H9 (cell line): ENCODE results near the gene UST. TPM values are rescaled to one million over a fixed set of nuclear protein-coding genes. Genes with fewer than 3 reads are reported as not detected.

Source experiments
- DNase-seq: peaks from one replicate; pipeline ENCODE4 v3.0.0-alpha.2; 2017
- H2AFZ ChIP-seq: one replicate; pipeline ENCODE4 v1.6.1; 2013; ENCODE audit warnings: mild to moderate bottlenecking, low read length, control low read depth, moderate library complexity
- H2AK5ac ChIP-seq: 2 replicates; pipeline ENCODE4 v1.6.1; 2013; ENCODE audit warnings: low read length, control low read depth, mixed read lengths; ENCODE audit not compliant: insufficient read length
- H2BK120ac ChIP-seq: one replicate; pipeline ENCODE4 v1.6.1; 2013; ENCODE audit warnings: low read depth, mild to moderate bottlenecking, low read length, control low read depth, inconsistent platforms; ENCODE audit not compliant: poor library complexity, severe bottlenecking
- H2BK12ac ChIP-seq: 2 replicates; pipeline ENCODE4 v1.6.1; 2013; ENCODE audit warnings: low read length, control low read depth, mixed read lengths, low read depth; ENCODE audit not compliant: insufficient read length
- H2BK15ac ChIP-seq: 2 replicates; pipeline ENCODE4 v1.6.1; 2013; ENCODE audit warnings: low read depth, low read length, control low read depth
- H2BK20ac ChIP-seq: one replicate; pipeline ENCODE4 v1.6.1; 2013; ENCODE audit warnings: low read depth, mild to moderate bottlenecking, low read length, control low read depth, inconsistent platforms; ENCODE audit not compliant: poor library complexity, severe bottlenecking
- H2BK5ac ChIP-seq: 2 replicates; pipeline ENCODE4 v1.6.1; 2013; ENCODE audit warnings: low read length, control low read depth, mixed read lengths; ENCODE audit not compliant: insufficient read length
- H3K14ac ChIP-seq: 2 replicates; pipeline ENCODE4 v1.6.1; 2013; ENCODE audit warnings: low read length, control low read depth; ENCODE audit not compliant: insufficient read depth
- H3K18ac ChIP-seq: 2 replicates; pipeline ENCODE4 v1.6.1; 2013; ENCODE audit warnings: low read depth, mild to moderate bottlenecking, mixed read lengths, low read length, control low read depth; ENCODE audit not compliant: insufficient read length
- H3K23ac ChIP-seq: 2 replicates; pipeline ENCODE4 v1.6.1; 2013; ENCODE audit warnings: low read length, control low read depth, mixed read lengths, low read depth; ENCODE audit not compliant: insufficient read length
- H3K23me2 ChIP-seq: 2 replicates; pipeline ENCODE4 v1.6.1; 2013; ENCODE audit warnings: low read depth, mild to moderate bottlenecking, mixed read lengths, low read length, control low read depth; ENCODE audit not compliant: insufficient read length, poor library complexity, severe bottlenecking
- H3K27ac ChIP-seq: 2 replicates; pipeline ENCODE4 v1.5.1; 2013; ENCODE audit warnings: low read length, control low read depth, mixed read lengths, low read depth; ENCODE audit not compliant: insufficient read length
- H3K27me3 ChIP-seq: 2 replicates; pipeline ENCODE4 v1.6.1; 2013; ENCODE audit warnings: low read length, control low read depth, inconsistent platforms; ENCODE audit not compliant: insufficient read depth
- H3K4ac ChIP-seq: 2 replicates; pipeline ENCODE4 v1.6.1; 2013; ENCODE audit warnings: low read depth, mild to moderate bottlenecking, control low read depth, inconsistent platforms, low read length, moderate library complexity
- H3K4me1 ChIP-seq: 2 replicates; pipeline ENCODE4 v1.6.1; 2013; ENCODE audit warnings: low read length, control low read depth, inconsistent platforms; ENCODE audit not compliant: insufficient read depth
- H3K4me2 ChIP-seq: 2 replicates; pipeline ENCODE4 v1.6.1; 2013; ENCODE audit warnings: low read length, control low read depth, mixed read lengths; ENCODE audit not compliant: insufficient read length, insufficient read depth
- H3K56ac ChIP-seq: 2 replicates; pipeline ENCODE4 v1.6.1; 2013; ENCODE audit warnings: low read depth, mild to moderate bottlenecking, mixed read lengths, low read length, control low read depth; ENCODE audit not compliant: insufficient read length
- H3K79me1 ChIP-seq: 2 replicates; pipeline ENCODE4 v1.6.1; 2013; ENCODE audit warnings: low read depth, mild to moderate bottlenecking, moderate library complexity, low read length, control low read depth, inconsistent platforms; ENCODE audit not compliant: insufficient read depth, poor library complexity, severe bottlenecking
- H3K79me2 ChIP-seq: 2 replicates; pipeline ENCODE4 v1.6.1; 2013; ENCODE audit warnings: low read length, control low read depth, inconsistent platforms; ENCODE audit not compliant: insufficient read depth
- H3K9ac ChIP-seq: 2 replicates; pipeline ENCODE4 v1.6.1; 2013; ENCODE audit warnings: low read length, control low read depth, mixed read lengths; ENCODE audit not compliant: insufficient read length; ENCODE audit errors: extremely low read depth
- H3K9me3 ChIP-seq: one replicate; pipeline ENCODE4 v1.6.1; 2013; ENCODE audit warnings: low read depth, low read length, inconsistent platforms; ENCODE audit not compliant: control insufficient read depth
- H3T11ph ChIP-seq: one replicate; pipeline ENCODE4 v1.6.1; 2013; ENCODE audit warnings: mild to moderate bottlenecking, low read length, control low read depth, inconsistent platforms
- H4K20me1 ChIP-seq: one replicate; pipeline ENCODE4 v1.6.1; 2013; ENCODE audit not compliant: control insufficient read depth, insufficient read length, insufficient read depth
- H4K5ac ChIP-seq: 2 replicates; pipeline ENCODE4 v1.6.1; 2013; ENCODE audit warnings: low read depth, mild to moderate bottlenecking, mixed read lengths, low read length, control low read depth; ENCODE audit not compliant: insufficient read length
- H4K8ac ChIP-seq: replicated peaks from 2 replicates; pipeline ENCODE4 v1.6.1; 2013; ENCODE audit warnings: low read length, control low read depth, mixed read lengths, low read depth; ENCODE audit not compliant: insufficient read length
- H4K91ac ChIP-seq: 2 replicates; pipeline ENCODE4 v1.6.1; 2013; ENCODE audit warnings: low read depth, mild to moderate bottlenecking, moderate library complexity, mixed read lengths, low read length, control low read depth; ENCODE audit not compliant: insufficient read length
- H3K27ac Mint-ChIP-seq, 3 experiments: 2 replicates in 2 of 3; 3 replicates in 1 of 3; pipeline ENCODE4 v1.8.0; 2020 to 2021; ENCODE audit warnings: mixed read lengths in 3 of 3, mild to moderate bottlenecking in 1 of 3, moderate library complexity in 1 of 3
- H3K27me3 Mint-ChIP-seq: 2 replicates; pipeline ENCODE4 v1.8.0; 2021; ENCODE audit warnings: low read depth, mild to moderate bottlenecking, moderate library complexity, mixed read lengths
- H3K36me3 Mint-ChIP-seq, 3 experiments: 2 replicates in 2 of 3; 3 replicates in 1 of 3; pipeline ENCODE4 v1.8.0; 2020 to 2021; ENCODE audit warnings: low read depth in 3 of 3, mixed read lengths in 3 of 3; ENCODE audit not compliant: insufficient read depth in 1 of 3
- H3K4me1 Mint-ChIP-seq, 2 experiments: 2 replicates each; pipeline ENCODE4 v1.8.0; 2020; ENCODE audit warnings: mixed read lengths in 2 of 2
- H3K4me3 Mint-ChIP-seq, 2 experiments: 2 replicates in 1 of 2; 3 replicates in 1 of 2; pipeline ENCODE4 v1.8.0; 2020 to 2021; ENCODE audit warnings: mild to moderate bottlenecking in 2 of 2, mixed read lengths in 2 of 2, moderate library complexity in 1 of 2
- H3K9me3 Mint-ChIP-seq, 2 experiments: 2 replicates in 1 of 2; 3 replicates in 1 of 2; pipeline ENCODE4 v1.8.0; 2020; ENCODE audit warnings: mild to moderate bottlenecking in 2 of 2, mixed read lengths in 2 of 2, moderate library complexity in 1 of 2
- CTCF ChIP-seq: fragments of 200-600 bp; sonication (generic); conservative IDR thresholded peaks from 3 replicates; pipeline ENCODE4 v1.8.0; 2021; ENCODE audit warnings: antibody characterized with exemption, mild to moderate bottlenecking
- WGBS: extraction: QIAGEN DNeasy Blood & Tissue Kit; methylation state at CpG from one replicate; pipeline ENCODE4 v1.1.7; 2013; ENCODE audit warnings: missing lambda C conversion rate, low lambda C conversion rate, mixed read lengths; ENCODE audit not compliant: insufficient read length; ENCODE audit errors: extremely low coverage; 5-methylcytosine and 5-hydroxymethylcytosine counted together
- total RNA-seq: library from RNA; stranded (reverse); gene quantifications from 2 replicates; pipeline ENCODE4 v1.2.1, GENCODE V29; 2021

The UST gene
- total RNA-seq, 1 experiment from 2014 or later, result 14.4 TPM

GRCh38 chr6:149044528-149044927, 297.7 kb downstream of the UST start:
- Mint-ChIP-seq H3K27ac (no peak overlapping the region), H3K36me3 (peaks cover 4 to 11% (median 11%) of the 10 kb centered on the region in 3 experiments; a peak in 6 of 7 replicates), H3K27me3 (no peaks in the 10 kb centered on the region; the same call in 1 of the 2 replicates), H3K9me3 (no peaks in the 10 kb centered on the region), H3K4me1 (peaks cover 8 to 20% of the 10 kb centered on the region in 2 experiments), H3K4me3 (no peak overlapping the region)
- Histone ChIP-seq H3K27ac (no peak overlapping the region), H3K79me2 (no peaks in the 10 kb centered on the region), H2BK20ac (no peak overlapping the region), H4K8ac (no peak overlapping the region), H2BK120ac (no peak overlapping the region), H3K14ac (no peak overlapping the region), H2BK5ac (no peak overlapping the region), H4K5ac (no peak overlapping the region), H2AK5ac (no peak overlapping the region), H2BK15ac (no peak overlapping the region), H3K23ac (no peak overlapping the region), H3K4me1 (peaks cover 10% of the 10 kb centered on the region), H3K4ac (no peak overlapping the region), H4K91ac (no peak overlapping the region), H3K79me1 (no peaks in the 10 kb centered on the region), H2AFZ (no peak overlapping the region), H3K9me3 (no peaks in the 10 kb centered on the region), H3K23me2 (no peaks in the 10 kb centered on the region), H3K9ac (no peak overlapping the region), H4K20me1 (no peaks in the 10 kb centered on the region), H2BK12ac (no peak overlapping the region), H3K56ac (no peak overlapping the region), H3K18ac (no peak overlapping the region), H3T11ph (no peak overlapping the region), H3K4me2 (no peak overlapping the region), H3K27me3 (no peaks in the 10 kb centered on the region)
- WGBS, result no CpG with 5 or more reads among the region's 8 CpGs
- no peak for TF ChIP-seq CTCF
- no peak for DNase-seq
